Skin of body (tissue), 2 donors: ENCODE measurements around the gene NIT1. TPM values are rescaled to one million over a fixed set of nuclear protein-coding genes. Genes with fewer than 3 reads are reported as not detected.

Experiments
- DNase-seq: peaks from one replicate; lab custom pipeline; 2025; lab: John Stamatoyannopoulos, UW
- total RNA-seq: library from RNA; depleted of rRNA; stranded (reverse); fragments of >200 nt; gene quantifications from one replicate; pipeline ENCODE4 v1.2.3, GENCODE V29; 2014

NIT1 gene
- total RNA-seq, 1 donor from 2014 or later = 19.3 TPM

DNA sequence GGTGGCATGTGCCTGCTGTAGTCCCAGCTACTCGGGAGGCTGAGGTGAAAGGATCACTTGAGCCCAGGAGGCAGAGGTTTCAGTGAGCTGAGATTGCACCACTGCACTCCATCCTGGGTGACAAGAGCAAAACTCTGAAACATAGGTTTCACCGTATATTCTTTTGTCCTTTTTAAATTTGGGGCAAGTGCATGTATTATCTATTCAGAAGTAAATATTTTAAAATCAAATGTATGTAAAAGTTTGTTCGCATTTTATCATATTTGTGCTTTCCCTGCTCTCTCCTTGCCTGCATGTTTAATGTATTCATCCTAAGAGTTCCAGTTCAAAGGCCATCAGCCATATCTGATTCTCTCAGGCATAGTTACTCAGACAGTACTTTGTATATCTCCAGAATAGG, 27.9 kb downstream of the NIT1 start:
- no peak for DNase-seq

DNA sequence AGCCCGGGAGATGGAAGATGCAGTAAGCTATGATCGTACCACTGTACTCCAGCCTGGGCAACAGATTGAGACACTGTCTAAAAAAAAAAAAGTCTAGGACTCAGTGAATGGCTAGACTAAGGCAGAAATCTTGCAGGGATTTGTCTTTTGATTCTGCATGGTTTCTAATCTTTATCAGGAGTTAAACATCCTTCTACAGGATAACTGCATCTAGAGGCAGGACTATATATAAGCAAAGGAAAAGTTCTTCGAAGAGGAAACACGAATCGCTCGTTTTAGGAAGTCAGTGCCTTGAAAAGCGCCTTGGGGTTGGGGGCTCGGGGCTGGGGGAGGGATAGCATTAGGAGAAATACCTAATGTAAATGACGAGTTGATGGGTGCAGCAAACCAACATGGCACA, 35.3 kb downstream of the NIT1 start:
- DNase-seq = no peak

DNA sequence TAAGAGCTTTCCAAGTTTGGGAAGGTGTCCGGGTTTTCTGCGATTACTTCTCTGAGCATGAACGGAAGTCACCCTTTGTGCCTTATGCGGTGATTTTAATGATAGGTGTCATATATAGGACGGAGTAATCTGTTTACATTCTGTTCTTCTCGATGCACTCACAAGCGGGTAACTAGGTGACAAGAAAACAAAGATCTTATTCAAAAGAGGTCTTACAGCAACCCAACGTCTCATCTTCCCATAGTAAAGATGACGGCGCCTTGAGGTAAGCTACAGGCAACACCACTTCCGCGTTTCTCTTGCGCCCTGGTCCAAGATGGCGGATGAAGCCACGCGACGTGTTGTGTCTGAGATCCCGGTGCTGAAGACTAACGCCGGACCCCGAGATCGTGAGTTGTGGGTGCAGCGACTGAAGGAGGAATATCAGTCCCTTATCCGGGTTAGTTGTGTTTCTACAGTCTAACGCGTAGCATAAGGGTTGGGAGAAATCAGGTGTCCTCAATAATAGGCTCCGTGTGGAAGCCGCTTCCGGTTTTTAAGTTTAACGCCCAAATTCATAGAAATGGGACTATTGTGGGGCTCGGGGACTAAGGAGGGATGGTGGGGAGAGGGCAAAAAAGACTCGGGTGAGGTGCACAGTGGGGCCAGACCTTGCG, 35.9 kb downstream of the NIT1 start, which contains the start of gene UFC1:
Gene UFC1, plus strand, starts transcription at position 297 of the 656 bp plus-strand sequence. Its CDS starts 20 bp downstream, at position 317.
- DNase-seq = peak; percentile 89

DNA sequence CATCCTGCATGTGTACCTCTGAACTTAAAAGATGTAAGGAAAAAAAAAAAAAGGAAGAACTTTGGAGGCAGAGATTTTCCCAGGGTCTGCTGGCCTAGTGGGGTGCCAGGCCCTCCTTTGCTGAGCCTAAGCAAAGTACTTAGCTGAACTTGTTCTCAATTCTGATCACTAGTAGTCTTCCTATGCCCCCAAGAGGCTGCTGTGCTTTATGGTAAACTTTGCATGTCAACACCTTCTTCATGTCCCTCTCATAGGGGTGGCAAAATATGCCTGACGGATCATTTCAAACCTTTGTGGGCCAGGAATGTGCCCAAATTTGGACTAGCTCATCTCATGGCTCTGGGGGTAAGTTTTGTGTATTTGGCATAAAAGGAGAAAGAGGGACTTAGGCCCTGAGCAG, 40.0 kb downstream of the NIT1 start:
- no peak for DNase-seq

DNA sequence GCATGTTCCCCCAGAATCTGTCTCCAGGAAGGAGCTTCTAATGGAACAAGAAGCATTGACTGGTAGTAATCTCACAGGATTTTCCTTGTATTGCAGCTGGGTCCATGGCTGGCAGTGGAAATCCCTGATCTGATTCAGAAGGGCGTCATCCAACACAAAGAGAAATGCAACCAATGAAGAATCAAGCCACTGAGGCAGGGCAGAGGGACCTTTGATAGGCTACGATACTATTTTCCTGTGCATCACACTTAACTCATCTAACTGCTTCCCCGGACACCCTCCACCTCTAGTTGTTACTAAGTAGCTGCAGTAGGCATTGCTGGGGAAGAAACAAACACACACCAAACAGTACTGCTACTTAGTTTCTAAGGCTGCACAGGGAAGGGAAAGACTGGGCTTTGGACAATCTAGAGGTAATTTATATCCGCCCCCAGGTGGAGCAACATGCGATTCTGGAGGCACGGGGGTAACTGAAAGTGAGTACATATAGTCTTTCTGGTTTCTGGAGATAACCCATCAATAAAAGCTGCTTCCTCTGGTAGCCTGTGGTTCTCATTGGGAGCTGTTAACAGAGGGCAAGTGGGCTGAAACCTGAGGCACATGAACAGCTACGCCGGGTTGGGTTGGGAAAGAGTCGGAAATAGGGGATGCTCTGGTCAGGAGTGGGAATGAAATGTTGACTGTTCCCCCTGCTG, 40.6 kb downstream of the NIT1 start:
- DNase-seq = no peak

DNA sequence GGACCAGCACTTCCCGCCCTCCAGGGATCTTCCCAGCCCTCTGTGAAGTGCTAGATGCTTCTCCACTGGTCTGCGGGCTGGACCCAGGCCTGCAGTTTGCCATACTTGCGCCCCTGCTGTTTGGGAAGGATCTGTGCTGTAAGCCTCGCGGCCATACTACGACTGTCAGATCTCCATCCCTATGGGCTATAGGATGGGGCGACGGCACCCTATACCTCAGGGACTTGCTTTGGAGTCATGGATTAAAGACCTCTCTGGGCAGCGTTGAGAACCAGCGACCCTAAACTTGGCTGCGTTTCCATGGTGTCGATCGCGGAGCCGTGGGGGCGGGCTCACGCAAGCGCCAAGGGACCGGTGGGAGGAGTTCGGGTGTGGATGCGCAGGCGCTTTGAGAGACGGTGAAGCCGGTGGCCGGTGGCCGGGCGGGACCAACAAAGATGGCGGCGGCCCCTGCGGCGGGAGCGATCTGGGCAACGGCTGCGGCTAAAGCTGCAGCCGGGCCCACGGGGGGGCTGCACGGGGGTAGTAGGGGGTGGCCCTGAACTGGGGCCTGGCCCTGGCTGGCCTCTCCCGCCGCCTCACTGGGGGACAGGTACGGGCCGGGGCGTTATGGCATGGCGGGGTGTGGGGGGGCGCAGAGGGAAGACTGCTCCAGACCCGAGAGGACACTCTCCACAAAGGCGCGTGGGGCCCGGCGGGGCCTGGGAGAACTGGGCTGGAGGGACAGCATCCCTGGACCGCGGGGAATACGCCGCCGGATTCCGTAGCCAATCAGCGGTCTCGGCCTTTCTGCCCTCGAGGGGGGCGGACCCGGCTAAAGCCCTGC, 41.4 kb downstream of the NIT1 start, which contains the start of gene USP21:
Gene USP21, plus strand, starts transcription at position 414 of the 826 bp plus-strand sequence. CDS start 1,141 bp downstream, outside the sequence.
- DNase-seq = peak; percentile 87

DNA sequence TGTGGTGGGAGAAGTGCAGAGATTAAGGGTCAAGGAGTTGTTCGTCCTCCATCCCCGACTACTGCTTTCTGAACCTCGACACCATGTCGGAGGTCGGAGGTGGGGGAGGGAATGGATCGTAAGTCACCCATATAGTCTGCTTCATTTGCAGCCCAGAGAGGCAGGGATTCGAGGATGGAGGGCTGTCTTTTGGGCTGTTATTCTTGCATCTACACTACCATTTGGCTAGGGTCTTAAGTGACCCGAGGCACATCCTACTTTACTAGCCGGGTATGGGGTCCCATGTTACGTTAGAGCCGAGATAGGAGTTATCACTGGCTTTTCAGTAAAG, 42.0 kb downstream of the NIT1 start:
- no peak for DNase-seq

DNA sequence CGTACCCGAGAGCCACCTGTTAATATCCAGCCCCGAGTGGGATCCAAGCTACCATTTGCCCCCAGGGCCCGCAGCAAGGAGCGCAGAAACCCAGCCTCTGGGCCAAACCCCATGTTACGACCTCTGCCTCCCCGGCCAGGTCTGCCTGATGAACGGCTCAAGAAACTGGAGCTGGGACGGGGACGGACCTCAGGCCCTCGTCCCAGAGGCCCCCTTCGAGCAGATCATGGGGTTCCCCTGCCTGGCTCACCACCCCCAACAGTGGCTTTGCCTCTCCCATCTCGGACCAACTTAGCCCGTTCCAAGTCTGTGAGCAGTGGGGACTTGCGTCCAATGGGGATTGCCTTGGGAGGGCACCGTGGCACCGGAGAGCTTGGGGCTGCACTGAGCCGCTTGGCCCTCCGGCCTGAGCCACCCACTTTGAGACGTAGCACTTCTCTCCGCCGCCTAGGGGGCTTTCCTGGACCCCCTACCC, 42.8 kb downstream of the NIT1 start:
- no peak for DNase-seq

DNA sequence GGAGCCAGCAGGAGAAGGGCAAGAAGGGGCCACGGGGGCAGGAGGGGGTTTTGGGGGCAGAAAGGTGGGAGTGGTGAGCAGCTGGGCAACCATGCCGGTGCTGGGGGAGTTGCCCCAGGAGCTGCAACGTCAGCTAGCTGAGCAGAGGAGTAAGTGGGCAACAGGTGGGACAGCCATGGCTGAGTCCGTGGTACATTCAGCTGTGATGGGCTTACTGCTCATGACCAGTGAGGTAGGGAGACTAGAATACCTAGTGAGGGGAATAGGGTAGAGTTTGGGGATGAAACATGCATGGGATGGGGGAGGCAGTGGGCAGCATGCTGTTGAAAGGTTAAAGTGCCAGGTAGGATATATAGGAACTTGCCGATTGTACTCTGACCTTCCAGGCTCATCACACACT, 43.7 kb downstream of the NIT1 start:
- no peak for DNase-seq

DNA sequence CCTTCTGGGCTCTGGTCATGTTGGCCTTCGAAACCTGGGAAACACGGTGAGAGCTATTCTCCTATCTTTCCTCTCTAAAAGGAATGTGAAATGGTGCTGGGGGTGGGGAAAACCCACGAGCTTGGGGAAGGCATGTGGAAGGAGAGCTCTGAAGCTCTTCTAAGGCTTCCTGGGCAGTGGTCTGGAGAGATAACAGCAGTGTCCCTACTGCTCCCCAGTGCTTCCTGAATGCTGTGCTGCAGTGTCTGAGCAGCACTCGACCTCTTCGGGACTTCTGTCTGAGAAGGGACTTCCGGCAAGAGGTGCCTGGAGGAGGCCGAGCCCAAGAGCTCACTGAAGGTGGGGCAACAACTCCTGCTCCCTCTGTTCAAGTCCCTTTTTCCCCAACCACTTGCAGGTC, 44.1 kb downstream of the NIT1 start:
- no peak for DNase-seq

DNA sequence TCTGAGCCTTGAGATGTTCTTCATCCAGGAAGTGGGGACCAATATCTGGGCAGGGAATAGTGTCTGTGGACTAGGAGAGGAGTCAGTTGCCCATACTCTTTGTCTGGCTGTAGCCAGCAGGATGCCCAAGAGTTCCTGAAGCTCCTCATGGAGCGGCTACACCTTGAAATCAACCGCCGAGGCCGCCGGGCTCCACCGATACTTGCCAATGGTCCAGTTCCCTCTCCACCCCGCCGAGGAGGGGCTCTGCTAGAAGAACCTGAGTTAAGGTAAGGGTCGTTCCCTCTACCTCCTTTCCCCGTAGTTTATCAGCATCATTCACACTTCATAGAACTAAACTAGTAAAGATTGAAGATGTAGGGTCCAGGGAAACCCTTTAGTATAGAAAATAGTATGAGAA, 44.9 kb downstream of the NIT1 start:
- DNase-seq = no peak

DNA sequence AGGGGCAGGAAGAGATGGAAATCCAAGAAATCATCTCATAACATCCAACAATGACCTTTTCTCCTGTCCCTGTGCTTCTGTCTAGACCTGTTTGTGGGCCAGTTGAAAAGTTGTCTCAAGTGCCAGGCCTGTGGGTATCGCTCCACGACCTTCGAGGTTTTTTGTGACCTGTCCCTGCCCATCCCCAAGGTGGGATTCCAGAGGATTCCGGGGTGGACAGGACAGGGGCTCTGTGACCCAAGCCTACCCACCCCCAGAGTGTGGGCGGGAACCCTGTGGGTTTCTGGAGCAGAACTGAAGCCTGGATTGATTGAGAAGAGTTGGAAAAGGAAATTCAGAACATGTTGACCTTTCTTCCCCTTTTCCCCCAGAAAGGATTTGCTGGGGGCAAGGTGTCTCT, 45.9 kb downstream of the NIT1 start:
- no peak for DNase-seq

DNA sequence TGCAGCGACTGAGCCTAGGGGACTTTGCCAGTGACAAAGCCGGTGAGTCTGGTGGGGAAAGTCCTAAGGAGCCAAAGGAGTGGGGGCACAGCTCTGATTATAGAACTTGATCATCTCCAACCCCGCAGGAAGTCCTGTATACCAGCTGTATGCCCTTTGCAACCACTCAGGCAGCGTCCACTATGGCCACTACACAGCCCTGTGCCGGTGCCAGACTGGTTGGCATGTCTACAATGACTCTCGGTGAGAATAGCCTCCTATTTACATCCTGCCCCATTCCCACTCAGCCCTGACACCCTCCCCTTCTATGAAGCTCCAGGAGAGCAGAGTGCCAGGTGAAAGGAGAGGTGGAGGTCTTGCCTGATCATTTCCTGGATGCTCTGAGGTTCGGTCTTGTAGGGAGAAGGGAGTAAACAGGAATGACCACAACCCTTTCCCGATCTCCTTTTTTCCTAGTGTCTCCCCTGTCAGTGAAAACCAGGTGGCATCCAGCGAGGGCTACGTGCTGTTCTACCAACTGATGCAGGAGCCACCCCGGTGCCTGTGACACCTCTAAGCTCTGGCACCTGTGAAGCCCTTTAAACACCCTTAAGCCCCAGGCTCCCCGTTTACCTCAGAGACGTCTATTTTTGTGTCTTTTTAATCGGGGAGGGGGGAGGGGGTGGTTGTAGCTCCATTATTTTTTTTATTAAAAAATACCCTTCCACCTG, 47.2 kb downstream of the NIT1 start:
- DNase-seq = no peak

DNA sequence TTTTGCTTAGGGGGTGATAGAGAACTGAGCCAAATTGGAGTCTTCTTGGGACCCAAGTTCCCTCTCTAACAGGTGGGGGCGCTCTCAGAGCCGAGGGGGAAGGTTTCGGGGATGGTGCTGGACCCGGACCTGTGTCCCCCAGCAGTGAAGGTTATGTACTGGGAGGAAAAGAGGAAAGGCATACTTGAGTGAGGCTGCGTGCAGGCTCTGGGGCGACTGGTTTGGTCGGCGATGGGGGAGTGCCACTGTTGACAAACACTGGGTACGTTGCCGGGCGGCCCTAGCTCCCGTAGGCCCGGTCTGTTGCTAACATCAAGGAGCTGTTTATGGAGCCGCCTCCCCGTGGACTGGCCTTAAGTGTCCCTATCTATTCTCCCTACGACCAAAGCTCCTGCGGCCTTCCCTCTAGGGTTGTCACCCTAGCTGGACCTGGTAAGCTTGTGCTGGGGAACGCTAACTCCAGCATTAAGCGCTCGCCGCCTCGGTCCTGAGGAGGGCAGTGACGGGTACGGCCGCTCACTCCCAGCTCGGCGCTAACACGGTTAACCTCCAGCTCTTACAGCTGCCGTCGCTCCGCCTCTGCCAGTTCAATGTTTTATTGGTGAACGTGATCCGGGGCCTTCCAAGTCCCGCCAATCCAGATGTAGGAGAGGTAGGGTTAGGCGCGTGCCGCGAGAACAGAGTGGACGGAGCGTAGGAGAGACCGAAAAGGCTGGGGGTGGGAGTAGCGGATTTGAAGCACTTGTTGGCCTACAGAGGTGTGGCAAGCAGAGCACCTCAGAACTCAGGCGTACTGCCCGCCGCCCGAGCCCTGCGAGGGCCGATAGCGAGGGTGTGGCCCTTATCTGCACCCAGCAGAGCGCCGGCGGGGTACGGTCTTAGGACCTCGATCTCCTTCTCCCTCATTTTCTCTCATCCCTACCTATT, 48.1 kb downstream of the NIT1 start, which contains the start of gene PPOX:
Gene PPOX, plus strand, starts transcription at position 685 of the 927 bp plus-strand sequence. CDS start 422 bp downstream, outside the sequence.
- DNase-seq = peak; percentile 98

DNA sequence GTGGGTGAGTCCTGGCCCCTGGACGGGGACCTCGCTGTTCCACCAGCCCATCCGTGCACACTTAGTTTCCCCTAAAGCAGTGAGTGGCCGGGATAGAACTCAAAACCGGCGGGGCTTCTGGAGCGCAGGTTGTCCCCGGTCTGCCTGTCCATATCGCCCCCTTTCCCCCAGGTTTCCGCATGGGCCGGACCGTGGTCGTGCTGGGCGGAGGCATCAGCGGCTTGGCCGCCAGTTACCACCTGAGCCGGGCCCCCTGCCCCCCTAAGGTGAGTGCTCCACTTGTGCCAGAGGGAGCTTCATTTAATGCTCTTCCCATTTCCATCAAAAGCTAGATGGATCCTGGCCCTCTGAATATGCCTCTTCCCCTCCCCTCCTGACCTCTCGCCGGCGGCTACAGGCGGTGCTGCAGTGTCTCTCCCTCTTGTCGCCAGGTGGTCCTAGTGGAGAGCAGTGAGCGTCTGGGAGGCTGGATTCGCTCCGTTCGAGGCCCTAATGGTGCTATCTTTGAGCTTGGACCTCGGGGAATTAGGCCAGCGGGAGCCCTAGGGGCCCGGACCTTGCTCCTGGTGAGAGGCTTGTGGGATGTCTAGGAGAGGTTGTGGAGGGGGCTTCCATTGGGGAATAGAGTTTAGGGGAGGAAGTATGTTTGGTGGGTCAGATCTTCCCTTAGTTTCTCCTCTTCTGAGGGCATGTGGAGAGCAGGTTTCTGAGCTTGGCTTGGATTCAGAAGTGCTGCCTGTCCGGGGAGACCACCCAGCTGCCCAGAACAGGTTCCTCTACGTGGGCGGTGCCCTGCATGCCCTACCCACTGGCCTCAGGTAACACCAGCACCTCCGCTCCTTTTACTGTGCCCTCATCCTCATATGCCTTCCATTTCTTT, 49.0 kb downstream of the NIT1 start:
- no peak for DNase-seq

DNA sequence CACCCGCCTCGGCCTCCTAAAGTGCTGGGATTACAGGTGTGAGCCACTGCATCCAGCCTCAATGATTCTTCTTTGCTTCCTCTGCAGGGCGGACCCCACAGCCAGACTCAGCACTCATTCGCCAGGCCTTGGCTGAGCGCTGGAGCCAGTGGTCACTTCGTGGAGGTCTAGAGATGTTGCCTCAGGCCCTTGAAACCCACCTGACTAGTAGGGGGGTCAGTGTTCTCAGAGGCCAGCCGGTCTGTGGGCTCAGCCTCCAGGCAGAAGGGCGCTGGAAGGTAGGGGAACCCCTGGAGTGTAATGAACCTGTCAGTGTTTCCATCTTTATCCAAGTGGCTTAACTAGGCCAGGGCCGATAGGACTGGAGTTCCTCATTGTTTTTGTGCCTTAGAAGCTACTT, 51.0 kb downstream of the NIT1 start:
- no peak for DNase-seq
